ENCODE measurements around the gene CNPY4. TPM values are rescaled to one million over a fixed set of nuclear protein-coding genes. Genes with fewer than 3 reads are reported as not detected.
A peak's percentile ranks its signal among the peaks of the same experiment; 100 is the strongest.
"Not testable (repeated sequence)": the region's sequence is repeated elsewhere in the genome, so short reads cannot be mapped to it uniquely, and the experiment has no call there.

Gene CNPY4
- total RNA-seq, 2 donors from 2014 or later = 7.0 to 9.8 TPM

DNA sequence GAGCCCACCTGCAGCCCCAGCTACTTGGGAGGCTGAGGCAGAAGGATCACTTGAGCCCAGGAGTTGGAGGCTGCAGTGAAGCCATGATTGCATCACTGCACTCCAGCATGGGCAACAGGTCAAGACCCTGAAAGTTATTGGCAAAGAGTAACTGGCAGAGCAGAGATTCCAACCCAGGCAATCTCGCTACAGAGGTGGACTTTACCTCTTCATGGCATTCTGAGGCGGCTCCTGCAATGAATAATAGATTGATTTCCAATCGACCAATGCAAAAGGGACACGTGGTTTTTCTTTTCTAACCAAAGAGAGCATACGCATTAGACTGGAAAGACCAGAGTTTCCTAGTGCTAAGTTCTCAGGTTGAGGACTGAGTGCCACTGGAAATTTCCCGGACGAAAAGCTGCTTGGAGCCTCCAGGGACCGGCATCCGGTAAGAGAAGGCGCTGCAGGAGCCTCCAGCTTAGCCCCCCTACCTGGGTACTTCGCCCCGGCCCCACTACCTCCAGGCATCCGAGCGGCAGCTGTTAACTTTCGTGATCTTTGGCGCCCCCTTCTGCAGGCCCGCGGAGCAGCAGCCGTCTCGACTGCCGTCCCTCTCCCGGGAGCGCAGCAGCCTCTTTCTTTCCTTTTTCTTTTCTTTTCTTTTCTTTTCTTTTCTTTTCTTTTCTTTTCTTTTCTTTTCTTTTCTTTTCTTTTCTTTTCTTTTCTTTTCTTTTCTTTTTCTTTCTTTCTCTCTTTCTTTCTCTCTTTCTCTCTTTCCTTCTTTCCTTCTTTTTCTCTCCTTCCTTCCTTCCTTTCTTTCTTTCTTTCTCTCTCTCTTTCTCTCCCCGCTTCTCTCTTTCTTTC, 11.4 kb downstream of the CNPY4 start:
- ATAC-seq (peak; percentile 22), DNase-seq (peak; percentile 75 to 90)
- intact Hi-C loops (cut with DNase I, micrococcal nuclease) = loop anchor here in 1 of 2 donors (10.0 kb wide), 1 partner anchor 136 kb away; no protein-coding TSS in a partner anchor

DNA sequence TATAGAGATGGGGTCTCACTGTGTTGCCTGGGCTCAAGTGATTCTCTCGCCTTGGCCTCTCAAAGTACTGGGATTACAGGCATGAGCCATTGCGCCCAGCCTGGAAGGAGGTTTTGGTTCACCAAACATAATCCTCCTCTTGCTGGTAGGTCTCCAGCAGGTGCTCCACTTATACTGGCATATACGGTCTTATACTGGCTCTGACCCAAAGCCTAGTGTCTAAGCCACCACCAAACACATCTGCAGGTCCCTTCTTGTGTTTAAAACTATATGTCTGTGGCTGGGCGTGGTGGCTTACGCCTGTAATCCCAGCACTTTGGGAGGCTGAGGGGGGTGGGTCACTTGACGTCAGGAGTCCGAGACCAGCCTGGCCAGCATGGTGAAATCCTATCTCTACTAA, 12.7 kb downstream of the CNPY4 start:
- ATAC-seq (no peak), DNase-seq (no peak)
- intact Hi-C loops (cut with DNase I, micrococcal nuclease) = loop anchor here in 1 of 2 donors (2.0 to 10.0 kb wide), 2 partner anchors 85 to 137 kb away; no protein-coding TSS in a partner anchor

DNA sequence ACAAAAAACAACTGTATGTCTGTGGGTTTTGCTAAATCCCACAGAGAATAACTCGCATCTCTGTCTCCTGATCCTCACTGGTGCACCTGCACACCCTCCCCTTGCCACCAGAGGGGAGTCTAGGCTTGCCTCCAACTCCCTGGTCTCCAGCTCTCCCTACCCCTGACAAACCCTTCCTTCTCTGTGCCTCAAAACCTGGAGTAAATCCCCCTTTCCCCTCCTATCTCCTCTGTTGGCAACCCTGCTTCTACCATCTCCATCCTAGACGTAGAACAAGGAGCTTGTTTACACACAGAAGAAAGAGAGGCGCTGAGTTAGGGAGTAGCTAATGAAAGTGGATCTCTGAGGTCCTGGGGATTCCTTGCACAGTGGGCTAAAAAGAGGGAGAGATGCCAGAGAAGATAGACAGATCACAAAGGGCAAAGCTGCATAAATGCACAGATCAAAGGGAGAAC, 13.3 kb downstream of the CNPY4 start:
- peak; percentile 69 for ATAC-seq
- intact Hi-C loops (cut with DNase I, micrococcal nuclease) = loop anchor here in 1 of 2 donors (2.0 to 10.0 kb wide), 2 partner anchors 84 to 138 kb away; no protein-coding TSS in a partner anchor
- DNase-seq = peak; percentile 55 to 73

DNA sequence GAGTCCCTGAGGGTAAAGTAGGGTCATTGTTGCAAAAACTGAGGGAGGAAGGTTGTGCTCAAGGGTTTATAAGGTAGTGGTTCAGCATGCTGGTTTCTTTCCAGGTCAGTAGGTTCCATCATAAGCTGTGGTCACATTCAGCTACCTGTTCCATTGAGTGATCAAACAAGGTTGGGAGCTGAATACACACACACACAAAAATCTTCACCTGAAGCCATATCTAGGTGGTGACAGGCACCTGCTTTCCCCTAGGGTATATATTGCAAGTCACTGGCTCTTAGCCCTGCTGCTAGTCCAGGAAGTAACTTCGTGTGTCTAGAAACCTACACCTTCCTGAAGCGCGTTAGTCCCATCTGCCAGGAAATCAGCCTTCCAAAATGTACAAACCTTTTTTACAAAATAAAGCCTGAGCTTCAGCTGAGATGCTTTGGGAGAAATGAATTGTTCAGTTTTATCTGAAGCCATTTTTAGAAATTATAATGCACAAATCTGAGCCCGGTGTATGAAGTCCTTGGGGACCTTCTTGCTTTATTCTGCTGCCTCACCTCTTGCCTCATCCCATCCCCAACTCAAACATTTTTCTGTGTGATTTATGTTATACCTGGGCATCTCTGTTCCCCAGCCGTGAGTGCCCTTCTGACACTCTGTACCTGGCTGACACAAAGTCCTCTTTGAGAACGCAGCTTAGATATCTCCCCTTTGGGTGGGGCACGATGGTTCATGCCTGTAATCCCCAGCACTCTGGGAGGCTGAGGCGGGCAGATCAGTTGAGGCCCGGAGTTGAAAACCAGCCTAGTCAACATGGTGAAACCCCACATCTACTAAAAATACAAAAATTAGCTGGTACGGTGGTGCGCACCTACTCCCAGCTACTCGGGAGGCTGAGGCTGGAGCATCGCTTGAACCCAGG, 18.7 kb downstream of the CNPY4 start:
- ATAC-seq (peak; percentile 60), DNase-seq (no peak)
- intact Hi-C loops (cut with DNase I, micrococcal nuclease) = loop anchor here in 1 of 2 donors (10.0 kb wide), 1 partner anchor 143 kb away; no protein-coding TSS in a partner anchor

DNA sequence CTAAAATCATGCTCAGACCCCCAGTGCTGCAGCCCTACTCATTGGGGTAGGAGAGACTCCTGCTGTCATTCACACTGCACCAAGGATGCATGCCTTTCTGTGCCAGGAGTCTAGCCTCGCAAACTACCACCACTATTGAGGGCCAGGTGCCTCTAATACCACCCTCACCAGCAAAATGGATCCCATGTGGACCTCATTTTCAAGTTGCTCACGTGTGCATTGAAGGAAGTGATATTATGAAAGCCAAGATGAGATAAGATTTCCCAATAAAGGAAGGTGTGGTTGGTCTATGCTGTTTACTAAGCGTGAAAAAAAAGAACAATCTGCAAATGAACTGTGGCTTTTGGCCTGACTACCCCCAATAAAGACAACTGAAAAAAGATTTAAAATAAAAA, 22.1 kb downstream of the CNPY4 start:
- intact Hi-C loops (cut with DNase I, micrococcal nuclease) = no loop called here
- DNase-seq = no peak
- peak; percentile 89 for ATAC-seq

DNA sequence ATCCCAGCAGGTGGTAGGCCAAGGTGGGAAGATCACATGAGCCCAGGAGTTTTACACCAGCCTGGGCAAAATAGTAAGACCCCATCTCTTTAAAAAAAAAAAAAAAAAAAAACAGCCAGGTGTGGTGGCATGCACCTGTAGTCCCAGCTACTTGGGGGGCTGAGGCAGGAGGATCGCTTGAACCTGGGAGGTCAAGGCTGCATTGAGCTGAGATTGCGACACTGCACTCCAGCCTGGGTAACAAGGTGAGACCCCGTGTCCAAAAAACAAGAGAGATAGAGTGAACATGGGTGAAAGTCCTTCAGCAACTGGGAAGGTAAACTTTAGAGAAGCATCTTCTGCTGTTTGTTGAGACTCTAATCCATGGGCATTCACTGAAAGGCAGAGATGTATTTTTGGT, 23.0 kb downstream of the CNPY4 start:
- ATAC-seq (no peak), DNase-seq (no peak)
- intact Hi-C loops (cut with DNase I, micrococcal nuclease) = no loop called here

DNA sequence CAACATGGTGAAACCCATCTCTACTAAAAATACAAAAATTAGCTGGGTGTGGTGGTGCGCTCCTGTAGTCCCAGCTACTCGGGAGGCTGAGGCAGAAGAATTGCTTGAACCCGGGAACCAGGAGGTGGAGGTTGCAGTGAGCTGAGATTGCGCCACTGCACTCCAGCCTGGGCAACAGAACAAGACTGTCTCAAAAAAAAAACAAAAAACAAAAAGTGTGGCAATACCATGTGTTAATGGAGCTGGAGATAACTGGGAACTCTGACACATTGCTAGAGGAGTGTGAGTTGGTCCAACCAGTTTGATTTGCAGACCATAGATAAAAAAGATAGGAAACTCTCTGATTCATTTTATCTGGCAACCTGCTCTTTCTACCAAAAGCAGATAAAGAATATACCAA, 26.9 kb downstream of the CNPY4 start:
- DNase-seq; intact Hi-C loops (cut with DNase I, micrococcal nuclease): not testable (repeated sequence)

DNA sequence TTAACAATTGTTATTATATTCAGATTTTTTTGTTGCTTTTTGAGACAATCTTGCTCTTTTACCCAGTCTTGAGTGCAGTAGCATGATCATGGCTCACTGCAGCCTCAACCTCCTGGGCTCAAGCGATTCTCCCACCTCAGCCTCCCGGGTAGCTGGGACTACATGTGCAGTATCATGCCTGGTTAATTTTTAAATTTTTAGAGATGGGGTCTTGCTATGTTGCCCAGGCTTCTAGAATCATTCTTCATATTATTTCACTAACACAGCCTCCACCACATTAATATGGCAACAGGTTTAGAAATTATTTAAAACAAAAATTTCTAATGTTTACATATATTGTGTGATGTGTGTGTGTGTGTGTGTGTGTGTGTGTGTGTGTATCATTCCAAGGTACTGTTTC, 27.8 kb downstream of the CNPY4 start:
- intact Hi-C loops (cut with DNase I, micrococcal nuclease) = no loop called here
- no peak for ATAC-seq
- no peak for DNase-seq

More for the DNA sequence above, 26.9 kb downstream of the CNPY4 start:
- ATAC-seq = not testable (repeated sequence)

DNA sequence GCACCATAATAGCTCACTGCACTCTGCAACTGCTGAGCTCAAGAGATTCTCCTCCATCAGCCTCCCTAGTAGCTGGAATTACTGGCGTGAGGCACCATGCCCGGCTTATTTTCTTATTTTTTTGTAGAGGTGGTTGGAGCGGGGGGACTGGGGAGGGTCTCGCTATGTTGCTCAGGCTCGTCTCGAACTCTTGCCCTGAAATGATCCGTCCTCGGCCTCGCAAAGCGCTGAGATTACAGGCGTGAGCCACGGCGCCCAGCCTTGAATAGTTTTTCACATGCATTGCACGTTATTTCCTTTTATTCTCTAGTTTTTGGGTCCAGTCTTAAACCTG, 28.8 kb downstream of the CNPY4 start:
- intact Hi-C loops (cut with DNase I, micrococcal nuclease) = no loop called here
- ATAC-seq (no peak), DNase-seq (no peak)

DNA sequence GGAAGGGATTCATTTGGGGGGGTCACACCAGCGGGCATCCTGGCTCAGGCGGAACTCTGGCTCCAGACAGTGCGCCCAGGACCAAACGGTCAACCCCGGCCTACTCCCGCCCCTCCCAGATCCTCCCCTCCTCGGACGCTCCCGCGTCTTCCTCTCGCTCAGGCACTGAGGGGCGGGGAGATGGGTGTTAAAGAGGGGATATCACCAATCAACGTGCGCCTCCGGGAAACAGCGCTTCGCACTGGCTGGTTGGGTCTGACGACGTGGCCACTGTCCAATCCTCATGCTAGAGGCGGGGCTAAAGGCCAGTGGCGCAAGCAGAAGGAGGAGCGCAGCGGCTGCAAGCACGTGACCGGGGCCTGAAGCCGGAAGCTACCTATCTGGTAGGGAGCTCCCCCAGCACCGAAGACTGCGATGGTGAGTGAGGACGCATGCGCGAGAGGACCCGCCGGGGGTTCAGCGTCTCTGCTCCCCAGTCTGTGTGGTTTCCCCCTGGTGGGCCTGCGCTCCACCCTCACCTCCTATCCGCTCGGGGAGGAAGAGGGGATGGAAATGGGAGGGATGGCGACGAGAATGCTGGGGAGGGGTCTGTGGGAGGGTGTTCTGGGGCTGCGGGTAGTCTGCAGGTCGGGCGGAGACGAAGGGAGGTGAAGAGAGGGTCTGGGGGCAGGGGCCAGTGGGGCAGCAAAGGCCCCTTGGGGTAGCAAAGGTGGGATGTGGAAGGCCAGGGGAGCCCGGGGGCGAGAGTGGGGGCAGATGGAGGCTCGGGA, 29.3 kb downstream of the CNPY4 start, which contains the start of gene LAMTOR4:
Gene LAMTOR4, plus strand, starts transcription at position 360 of the 770 bp plus-strand sequence. Its CDS starts 55 bp downstream, at position 415.
- intact Hi-C loops (cut with DNase I, micrococcal nuclease) = no loop called here
- peak; percentile 98 to 100 for DNase-seq
- peak; percentile 90 for ATAC-seq

DNA sequence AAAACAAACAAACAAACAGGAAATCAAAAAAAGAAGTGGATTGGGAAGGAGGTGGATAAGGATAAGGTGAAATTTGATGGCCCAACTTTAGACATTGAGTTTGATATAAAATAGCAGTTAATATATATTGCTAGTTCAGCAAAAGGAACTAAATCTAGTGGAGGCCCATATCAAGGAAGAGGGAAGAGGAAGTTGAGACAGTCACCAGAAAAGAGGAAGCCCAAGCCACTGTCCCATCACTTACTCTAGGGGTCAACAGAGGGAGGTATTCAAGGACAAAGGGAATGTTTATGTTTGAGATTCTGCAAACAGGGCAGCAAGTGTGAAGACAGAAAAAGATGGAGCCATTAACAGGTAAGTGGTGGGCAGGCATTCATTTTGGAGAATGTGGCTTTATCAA, 33.0 kb downstream of the CNPY4 start:
- ATAC-seq (no peak), DNase-seq (no peak)
- intact Hi-C loops (cut with DNase I, micrococcal nuclease) = no loop called here

DNA sequence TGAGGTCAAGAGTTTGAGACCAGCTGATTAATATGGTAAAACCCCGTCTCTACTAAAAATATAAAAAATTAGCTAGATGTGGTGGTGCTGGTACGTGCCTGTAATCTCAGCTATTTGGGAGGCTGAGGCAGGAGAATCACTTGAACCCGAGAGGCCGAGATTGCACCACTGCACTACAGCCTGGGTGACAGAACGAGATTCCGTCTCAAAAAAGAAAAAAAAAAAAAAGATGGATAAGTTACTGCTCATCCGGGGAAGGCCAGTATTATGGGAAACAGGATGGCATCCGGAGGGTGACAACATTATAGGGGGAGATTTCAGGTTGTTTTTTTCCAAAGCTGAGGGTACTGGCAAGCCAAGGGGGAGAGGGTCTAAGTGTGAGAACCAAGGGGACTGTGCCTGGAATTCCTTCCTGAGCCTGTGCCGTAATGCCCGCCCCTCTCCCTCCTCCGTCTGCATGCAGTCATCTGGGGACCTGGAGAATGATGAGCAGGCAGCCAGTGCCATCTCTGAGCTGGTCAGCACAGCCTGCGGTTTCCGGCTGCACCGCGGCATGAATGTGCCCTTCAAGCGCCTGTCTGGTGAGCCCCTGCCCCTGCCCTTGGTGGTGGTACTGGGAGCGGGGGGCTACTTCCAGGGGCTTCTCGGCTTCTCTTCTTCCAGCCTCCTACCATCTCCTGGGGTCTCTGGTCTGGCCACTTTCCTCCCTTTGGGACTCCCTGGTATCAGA, 33.7 kb downstream of the CNPY4 start:
- DNase-seq (no peak), ATAC-seq (no peak)
- intact Hi-C loops (cut with DNase I, micrococcal nuclease) = no loop called here

DNA sequence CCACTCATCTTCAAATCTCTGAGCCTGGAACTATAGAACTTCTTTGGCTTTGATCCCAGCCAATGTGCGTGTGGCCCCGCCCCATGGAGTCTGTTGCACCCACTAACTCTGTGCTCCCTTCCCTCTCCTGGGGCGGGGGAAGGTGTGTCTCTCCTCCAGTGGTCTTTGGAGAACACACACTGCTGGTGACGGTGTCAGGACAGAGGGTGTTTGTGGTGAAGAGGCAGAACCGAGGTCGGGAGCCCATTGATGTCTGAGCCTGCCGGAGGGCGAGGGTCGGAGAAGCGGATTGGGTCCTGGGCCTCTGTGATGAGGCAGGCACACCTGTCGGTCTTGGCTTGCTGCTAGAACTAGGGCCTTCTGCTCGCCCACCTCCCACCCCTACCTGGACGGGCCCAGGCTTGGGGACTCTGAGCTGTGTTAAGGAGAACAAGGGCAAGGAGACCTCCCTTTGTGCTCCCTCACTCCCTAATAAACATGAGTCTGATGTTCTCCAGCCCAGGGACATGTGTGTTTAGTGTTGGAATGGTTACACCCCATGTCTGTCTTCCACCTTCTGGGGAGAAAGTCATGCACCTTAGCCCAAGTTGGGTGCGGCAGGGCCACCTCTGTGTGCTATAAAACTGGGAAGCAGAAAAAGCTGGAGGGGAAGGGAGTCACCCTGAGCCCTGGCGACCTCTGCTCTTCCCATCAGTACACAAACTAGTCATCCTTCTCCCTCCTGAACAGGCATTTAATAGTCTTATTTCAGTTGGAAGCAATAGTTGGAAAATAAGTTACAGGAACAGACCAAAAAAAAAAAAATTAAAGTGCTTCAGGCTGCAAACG, 34.5 kb downstream of the CNPY4 start:
- DNase-seq = peak; percentile 79 to 85
- intact Hi-C loops (cut with DNase I, micrococcal nuclease) = no loop called here
- peak; percentile 65 for ATAC-seq

DNA sequence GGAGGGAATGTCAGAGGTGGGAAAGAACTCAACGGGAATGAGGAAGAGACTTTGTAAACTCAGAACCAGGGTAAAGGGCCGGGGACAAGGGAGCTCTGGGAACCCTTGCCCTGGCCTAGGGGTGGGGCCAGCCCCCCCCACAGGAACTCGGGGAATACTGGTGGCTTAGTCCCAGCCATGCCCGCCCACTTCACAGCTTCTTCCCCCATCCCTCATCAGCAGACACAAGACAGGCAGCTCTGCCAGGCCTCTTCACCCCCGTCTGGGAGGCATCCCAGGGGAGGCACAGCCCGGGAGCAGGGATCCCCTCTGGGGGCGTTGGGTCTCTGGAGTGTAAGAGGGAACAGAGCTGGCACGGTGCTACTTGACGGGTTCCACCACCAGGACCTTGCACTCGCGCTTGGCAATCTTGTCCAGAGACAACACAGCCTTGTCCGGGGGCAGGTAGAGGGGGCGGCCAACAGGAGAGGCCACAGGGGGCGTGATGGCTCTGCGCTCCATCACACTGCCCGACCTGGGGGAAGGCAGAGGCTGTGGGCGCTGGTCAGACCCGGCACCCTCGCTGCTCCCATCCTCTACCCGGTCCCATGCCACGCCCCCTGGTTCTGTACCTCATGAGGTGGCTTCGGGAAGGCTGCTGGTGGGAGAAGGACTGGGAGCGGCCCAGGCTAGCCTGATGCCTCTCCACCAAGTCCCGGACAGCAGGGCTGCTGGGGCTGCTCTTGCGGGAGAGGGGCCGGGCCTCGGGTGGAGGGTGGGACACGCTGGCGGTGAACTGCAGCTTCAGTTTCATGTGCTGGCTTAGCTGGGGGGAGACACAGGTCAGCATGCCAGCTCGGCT, 35.4 kb downstream of the CNPY4 start:
- ATAC-seq (peak; percentile 60), DNase-seq (peak; percentile 80 to 85)
- intact Hi-C loops (cut with DNase I, micrococcal nuclease) = no loop called here

DNA sequence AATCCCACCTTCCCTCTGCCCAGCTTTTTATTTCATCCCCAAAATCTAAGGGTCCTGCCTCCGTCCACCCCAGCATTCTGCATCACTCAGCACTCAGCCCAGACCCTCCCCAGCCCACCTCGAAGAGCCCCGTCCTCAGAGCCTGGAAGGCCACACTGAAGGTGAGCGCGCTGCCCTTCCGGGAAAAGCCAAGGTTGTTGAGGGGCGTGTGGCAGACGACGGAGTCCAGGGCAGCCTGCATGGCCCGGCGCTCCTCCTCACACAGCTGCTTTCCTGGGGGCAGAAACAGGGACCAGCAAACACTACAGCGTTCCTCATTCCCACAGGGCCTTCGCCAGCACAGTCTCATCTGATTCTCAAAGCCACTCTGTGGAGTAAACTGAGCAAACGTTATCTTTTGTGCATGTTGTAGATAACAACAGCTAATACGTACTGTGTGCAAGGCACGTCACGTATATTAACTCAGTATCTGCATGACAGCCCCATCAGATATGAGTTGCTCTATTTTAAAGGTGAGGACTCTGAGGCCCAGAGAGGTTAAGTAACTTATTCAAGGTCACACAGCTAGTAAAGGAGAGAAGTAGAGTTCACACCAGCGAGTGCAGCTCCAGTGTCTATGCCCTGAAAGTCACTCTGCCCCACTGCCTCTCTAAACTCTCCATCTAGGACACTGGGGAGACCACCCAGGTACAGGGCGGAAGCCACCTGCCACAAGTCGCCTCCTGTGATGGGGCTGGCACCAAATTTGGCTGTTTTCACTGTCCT, 36.3 kb downstream of the CNPY4 start:
- ATAC-seq = no peak
- no peak for DNase-seq
- intact Hi-C loops (cut with DNase I, micrococcal nuclease) = no loop called here
